Left cardiac atrium (tissue), 4 donors: ENCODE results near the gene HOXD12. TPM values are rescaled to one million over a fixed set of nuclear protein-coding genes. Genes with fewer than 3 reads are reported as not detected.

ENCODE experiments used
- ATAC-seq, 2 donors: fragments of 200-7000 bp; cut with Tn5 transposase; one replicate each; pipeline ENCODE4 v1.9.1; 2020; ENCODE audit warnings: mild to moderate bottlenecking in 2 of 2, moderate library complexity in 2 of 2
- DNase-seq: peaks from one replicate; pipeline ENCODE4 v3.0.0-alpha.2; 2020
- intact Hi-C, 2 donors: fragments of 100-400 bp; cut with DNase I; formaldehyde crosslinking; loops; one replicate each; pipeline versions ENCODE4 v1.14.1 to v1.15.1; 2022 to 2023
- microRNA-seq, 2 donors: library from miRNA; unstranded; fragments of <30 nt; microRNA quantifications; one replicate each; pipeline ENCODE4 v1.2.0, GENCODE V29; 2020
- total RNA-seq, 2 donors: library from RNA; stranded (reverse); fragmentation: NEBNext Ultra II Directional; extraction: Animal tissue kit (Norgen Biotek cat#: 25700); gene quantifications; one replicate each; pipeline ENCODE4 v1.2.1, GENCODE V29; 2021
- donor health status: DM: no; HTN: yes; CAD: no.
- donor health status: DM: no; HTN: yes; CAD: no; lungs with severe emphysema.
- donor health status: DM: yes; HTN: yes; CAD: no.
- donor health status: Dilated cardiomyopathy.

Gene HOXD12
- total RNA-seq, 2 donors from 2014 or later: not detected

- DNase-seq (no peak), ATAC-seq (no peak)
- intact Hi-C loops: no loop called here
Observed at GRCh38 chr2:176150584-176151441, 51.2 kb downstream of the HOXD12 start.

- ATAC-seq (no peak), DNase-seq (no peak)
- intact Hi-C loops: no loop called here
Observed at GRCh38 chr2:176151442-176152287, 52.1 kb downstream of the HOXD12 start, which contains the start of gene HOXD4. Gene HOXD4, plus strand, starts transcription at chr2:176151550. Its CDS starts 84 bp downstream, at chr2:176151634.

Small RNA genes lying within 50 kb of the gene (microRNA-seq; reads per million reads assigned to microRNA genes)
- 2,802 to 7,883 reads per million in 2 donors for gene MIR10B

Other genes starting within 250 kb of the HOXD12 start
- 10 to 100 TPM; 28.6 to 33.4 TPM for gene LNPK, start 97.5 kb upstream of the HOXD12 start, total RNA-seq
- gene EVX2, start 15.8 kb upstream of the HOXD12 start, total RNA-seq: not detected
- not detected for gene HOXD13, start 7.1 kb upstream of the HOXD12 start, total RNA-seq
- gene HOXD11, start 7.5 kb downstream of the HOXD12 start, total RNA-seq: not detected
- gene HOXD10, start 17.0 kb downstream of the HOXD12 start, total RNA-seq: not detected
- gene HOXD9, start 22.9 kb downstream of the HOXD12 start, total RNA-seq: under 1 TPM; 0.13 to 0.27 TPM
- 1 to 10 TPM; 1.2 to 1.3 TPM for gene HOXD8, start 29.9 kb downstream of the HOXD12 start, total RNA-seq
- under 1 TPM; 0.29 to 0.53 TPM for gene HOXD4, start 51.8 kb downstream of the HOXD12 start, total RNA-seq
- 1 to 10 TPM in 1 of 2 donors, under 1 TPM in 1; 0.73 to 1.1 TPM for gene HOXD3, start 57.5 kb downstream of the HOXD12 start, total RNA-seq
- gene HOXD1, start 88.9 kb downstream of the HOXD12 start, total RNA-seq: under 1 TPM in 1 of 2 donors, not detected in 1; 0.21 TPM
- 10 to 100 TPM; 37.1 to 41.9 TPM for gene MTX2, start 169.6 kb downstream of the HOXD12 start, total RNA-seq